ENCODE results near the gene AMZ1. TPM values are rescaled to one million over a fixed set of nuclear protein-coding genes. Genes with fewer than 3 reads are reported as not detected.

AMZ1 gene
- total RNA-seq, 1 experiment from 2014 or later: not detected

DNA sequence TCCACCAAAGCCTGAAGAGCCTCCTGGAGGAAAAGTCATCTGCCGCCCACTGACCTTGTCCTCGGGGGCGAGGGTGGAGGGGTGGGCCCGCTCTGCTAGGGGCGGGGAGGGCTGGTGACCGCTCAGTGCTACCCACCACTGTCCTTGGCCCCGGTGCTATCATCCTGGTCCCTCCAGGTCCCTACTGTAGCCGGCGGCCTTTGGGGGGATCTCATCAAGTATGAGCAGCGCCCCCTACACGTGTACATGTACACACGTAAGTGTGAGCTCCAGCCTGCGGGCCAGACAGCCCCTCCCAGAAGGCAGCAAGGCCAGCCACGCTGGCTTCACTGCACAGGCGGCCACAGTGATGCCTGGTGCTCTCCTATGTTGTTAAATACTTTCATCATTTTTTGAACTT, 36.7 kb upstream of the AMZ1 start:
- no peak for DNase-seq (ENCODE audit: low read depth)

- no peak for DNase-seq (ENCODE audit: low read depth)
Observed at GRCh38 chr7:2651847-2652735, 35.9 kb upstream of the AMZ1 start.

DNA sequence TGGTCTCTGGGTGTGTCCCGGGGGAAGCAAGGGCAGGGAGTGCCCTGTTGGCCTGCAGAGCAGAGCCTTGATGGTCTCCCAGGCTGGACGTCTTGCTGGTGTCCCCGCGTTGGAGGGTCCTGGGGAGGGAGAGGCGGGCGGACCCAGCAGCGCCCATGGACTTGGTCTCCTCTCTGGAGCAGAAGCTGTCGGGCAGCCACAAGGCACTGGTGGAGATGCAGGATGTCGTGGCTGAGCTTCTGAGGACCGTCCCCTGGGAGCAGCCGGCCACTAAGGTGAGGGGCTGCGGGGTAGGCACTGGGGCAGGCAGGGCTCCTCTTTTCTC, 35.3 kb upstream of the AMZ1 start:
- no peak for DNase-seq (ENCODE audit: low read depth)

DNA sequence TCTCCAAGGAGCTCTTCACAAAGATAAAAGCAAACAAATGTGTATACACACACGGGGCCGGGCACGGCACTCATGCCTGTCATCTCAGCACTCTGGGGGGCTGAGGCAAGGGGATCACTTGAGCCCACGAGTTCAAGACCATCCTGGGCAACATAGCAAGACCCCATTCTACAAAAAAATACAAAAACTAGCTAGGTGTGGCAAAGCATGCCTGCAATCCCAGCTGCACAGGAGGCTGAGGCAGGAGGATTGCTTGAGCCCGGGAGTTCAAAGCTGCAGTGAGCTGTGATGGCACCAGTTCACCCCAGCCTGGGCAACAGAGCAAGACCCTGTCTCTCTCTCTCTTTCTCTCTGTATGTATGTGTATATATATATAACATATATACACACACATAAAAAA, 33.9 kb upstream of the AMZ1 start:
- no peak for DNase-seq (ENCODE audit: low read depth)

DNA sequence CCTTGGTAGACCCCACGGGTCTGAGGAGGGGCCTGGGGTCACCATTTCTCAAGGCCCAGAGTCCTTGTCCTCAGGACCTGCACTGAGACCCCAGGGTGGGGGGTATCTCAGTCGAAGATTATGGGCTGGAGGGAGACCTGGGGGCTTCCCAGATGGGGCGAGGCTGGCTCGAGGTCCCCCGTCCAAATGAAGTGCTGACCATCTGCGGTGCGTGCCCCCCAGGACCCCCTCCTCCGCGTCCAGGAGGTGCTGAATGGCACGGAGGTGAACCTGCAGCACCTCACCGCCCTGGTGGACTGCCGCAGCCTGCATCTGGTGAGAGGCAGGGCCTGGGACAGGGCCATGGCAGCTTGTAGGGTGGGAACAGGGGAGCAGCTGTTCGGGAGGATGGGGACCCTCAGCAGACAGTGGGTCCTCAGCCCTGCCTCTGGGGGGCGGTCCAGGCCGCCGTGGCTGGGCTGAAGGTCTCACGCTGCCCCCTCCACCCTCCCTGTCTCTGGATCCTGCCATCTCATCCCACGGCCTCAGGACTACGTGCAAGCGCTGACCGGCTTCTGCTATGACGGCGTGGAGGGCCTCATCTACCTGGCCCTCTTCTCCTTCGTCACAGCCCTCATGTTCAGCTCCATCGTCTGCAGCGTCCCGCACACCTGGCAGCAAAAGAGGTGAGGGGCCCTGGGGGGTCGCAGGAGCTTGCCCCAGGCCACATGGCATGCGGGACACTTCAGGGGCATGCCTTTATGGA, 32.0 kb upstream of the AMZ1 start:
- DNase-seq (ENCODE audit: low read depth): no peak

GRCh38 chr7:2657208-2657607, 30.8 kb upstream of the AMZ1 start:
- DNase-seq (ENCODE audit: low read depth): no peak

GRCh38 chr7:2657920-2658671, 29.9 kb upstream of the AMZ1 start:
- DNase-seq (ENCODE audit: low read depth): no peak

GRCh38 chr7:2658941-2659340, 29.1 kb upstream of the AMZ1 start:
- no peak for DNase-seq (ENCODE audit: low read depth)

GRCh38 chr7:2659556-2660358, 28.2 kb upstream of the AMZ1 start:
- DNase-seq (ENCODE audit: low read depth): no peak

GRCh38 chr7:2660359-2661095, 27.5 kb upstream of the AMZ1 start:
- no peak for DNase-seq (ENCODE audit: low read depth)

GRCh38 chr7:2661096-2661449, 26.9 kb upstream of the AMZ1 start:
- DNase-seq (ENCODE audit: low read depth): no peak

DNA sequence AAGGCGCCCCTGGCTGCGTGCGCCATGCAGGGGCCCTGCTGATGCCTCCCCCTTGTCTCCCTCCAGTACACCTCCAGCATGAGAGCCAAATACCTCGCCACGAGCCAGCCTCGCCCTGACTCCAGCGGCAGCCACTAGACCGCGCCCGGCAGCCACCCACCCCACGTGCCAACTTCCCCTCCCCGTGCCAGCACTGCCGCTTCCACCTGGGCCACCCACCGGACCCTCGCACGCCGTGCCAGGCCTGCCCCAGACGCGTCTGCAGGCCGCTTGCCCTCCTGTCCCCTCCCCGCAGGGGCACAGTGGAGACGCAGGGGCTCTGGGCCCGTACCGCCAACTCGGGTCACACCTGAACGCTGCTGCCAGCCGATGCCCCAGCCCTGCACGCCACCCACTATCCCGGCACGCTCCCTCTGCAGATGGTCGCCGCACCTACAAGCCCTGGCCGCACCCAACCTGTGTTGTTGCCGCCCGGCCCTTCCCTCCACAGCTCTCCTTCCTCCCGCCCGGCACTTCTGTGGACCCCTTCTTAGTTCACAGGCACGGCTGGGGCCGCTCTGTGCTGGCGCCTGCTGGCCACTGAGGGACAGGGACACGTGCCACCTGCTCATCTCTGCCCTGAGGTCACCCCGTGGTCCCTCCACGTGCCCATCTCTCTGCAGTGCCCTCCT, 26.3 kb upstream of the AMZ1 start:
- DNase-seq (ENCODE audit: low read depth): no peak

- DNase-seq (ENCODE audit: low read depth): no peak
Observed at GRCh38 chr7:2662273-2663120, 25.5 kb upstream of the AMZ1 start.

DNA sequence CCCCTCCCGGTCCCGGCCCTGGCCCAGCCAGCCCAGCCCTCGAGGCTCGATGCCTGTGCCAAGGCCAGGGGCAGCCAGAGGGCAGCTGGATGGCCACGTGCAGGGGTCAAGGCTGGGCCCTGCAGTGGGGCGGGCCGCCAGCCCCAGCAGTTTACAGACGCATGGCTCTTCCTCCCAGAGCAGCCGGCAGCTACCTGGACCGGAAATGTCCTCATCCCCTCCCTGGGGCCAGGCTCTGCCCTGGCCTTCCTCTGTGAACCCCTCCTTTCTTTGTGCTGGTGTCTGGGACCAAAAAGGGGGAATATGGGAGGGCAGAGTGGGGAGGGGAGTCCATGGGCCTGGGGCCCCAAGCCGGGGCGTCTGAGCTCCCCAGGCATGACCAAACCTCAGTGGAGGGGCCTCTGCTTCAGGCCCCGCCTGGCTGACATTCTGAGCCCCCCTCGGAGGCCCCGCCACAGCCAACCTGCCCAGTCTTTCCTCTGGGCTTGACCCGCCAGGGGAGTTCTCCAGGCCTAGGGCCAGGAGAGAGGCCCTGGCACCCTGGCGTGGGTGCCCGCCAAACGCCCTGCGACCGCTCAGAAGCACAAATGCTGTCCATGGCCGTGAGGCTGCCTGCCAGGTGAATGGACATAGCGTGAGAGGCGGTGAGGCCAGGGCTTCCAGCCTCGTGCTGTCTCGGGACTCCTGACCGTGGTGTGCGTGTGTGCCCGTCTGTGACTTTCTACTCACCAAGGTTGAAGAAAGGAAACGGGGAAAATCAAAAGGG, 24.7 kb upstream of the AMZ1 start:
- DNase-seq (ENCODE audit: low read depth): no peak

DNA sequence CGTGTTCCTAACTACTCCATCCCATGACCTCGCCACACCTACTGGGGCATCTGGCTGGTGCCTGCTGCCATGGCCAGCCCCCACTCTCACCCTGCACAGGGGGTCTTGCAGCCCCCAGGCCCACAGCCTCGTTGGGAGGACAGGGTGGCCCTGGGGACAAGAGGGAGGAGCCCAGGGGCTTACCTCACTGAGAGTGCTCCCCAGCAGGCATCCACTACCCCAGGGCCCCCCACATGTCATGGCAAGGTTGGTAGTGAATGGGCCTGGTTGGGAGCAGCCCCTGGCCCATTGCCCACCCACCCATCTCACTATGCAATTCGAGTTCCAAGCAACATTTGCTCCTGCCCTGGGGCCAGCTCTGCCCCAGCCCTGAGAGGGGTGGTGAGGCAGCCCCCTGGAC, 24.0 kb upstream of the AMZ1 start:
- no peak for DNase-seq (ENCODE audit: low read depth)

DNA sequence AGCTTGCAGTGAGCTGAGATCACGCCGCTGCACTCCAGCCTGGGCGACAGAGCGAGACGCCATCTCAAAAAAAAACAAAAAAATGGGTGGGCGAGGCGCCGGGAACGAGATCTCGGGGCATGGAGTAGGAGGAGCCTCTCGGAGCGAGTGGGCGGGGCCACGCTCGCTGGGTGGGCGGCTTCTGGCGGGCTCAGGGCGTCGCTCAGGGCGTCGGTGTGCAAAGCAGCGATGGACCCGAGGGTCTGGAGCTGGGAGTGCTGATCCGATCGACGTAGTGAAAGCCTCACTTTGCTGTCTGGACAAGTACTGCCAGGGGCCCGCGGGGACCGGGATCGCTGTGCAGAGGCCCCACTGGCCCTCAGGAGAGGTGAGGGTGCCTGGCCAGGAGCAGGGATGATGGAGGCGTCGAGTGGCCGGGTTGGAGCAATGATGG, 22.6 kb upstream of the AMZ1 start:
- no peak for DNase-seq (ENCODE audit: low read depth)

GRCh38 chr7:2666155-2666554, 21.8 kb upstream of the AMZ1 start:
- DNase-seq (ENCODE audit: low read depth): no peak

- no peak for DNase-seq (ENCODE audit: low read depth)
Observed at GRCh38 chr7:2666588-2667250, 21.3 kb upstream of the AMZ1 start.

Measured in LHCN-M2 (cell line).